GM13976 (cell line): Measurements from ENCODE around the gene GPR31.

ENCODE experiments used
- DNase-seq: peaks from one replicate; pipeline ENCODE4 v3.0.0; 2012; ENCODE audit warnings: low spot score
- CTCF ChIP-seq: IDR thresholded peaks from 2 replicates; pipeline ENCODE4 v1.5.1; 2012; ENCODE audit warnings: borderline replicate concordance, mild to moderate bottlenecking; ENCODE audit not compliant: insufficient read depth; ENCODE audit errors: extremely low read depth, missing control alignments, control extremely low read depth
- in situ Hi-C: fragments of 300-500 bp; cut with MboI; formaldehyde crosslinking; loops from one replicate; pipeline ENCODE4 v1.12.0; 2022; ENCODE audit warnings: low sequenced_read_pairs, mixed read lengths, inconsistent platforms; ENCODE audit not compliant: unreplicated experiment

Gene GPR31

GRCh38 chr6:167163476-167164011 is 5.8 kb upstream of the GPR31 start:
- TF ChIP-seq CTCF = no peak
- in situ Hi-C loops = no loop called here

GRCh38 chr6:167162591-167162990 is 4.8 kb upstream of the GPR31 start:
- in situ Hi-C loops = no loop called here
- TF ChIP-seq CTCF = no peak
- DNase-seq = no peak

More at GRCh38 chr6:167163476-167164011, 5.8 kb upstream of the GPR31 start:
- DNase-seq = no peak

- DNase-seq = no peak
- no peak for TF ChIP-seq CTCF
- in situ Hi-C loops = no loop called here
These were observed 4.2 kb upstream of the GPR31 start for GRCh38 chr6:167161851-167162467.

- no peak for DNase-seq
- no peak for TF ChIP-seq CTCF
- in situ Hi-C loops = loop anchor here (10.0 kb wide), 1 partner anchor 383 kb away; no protein-coding TSS in a partner anchor
These were observed 366 bp downstream of the GPR31 start for GRCh38 chr6:167157414-167157813.

GRCh38 chr6:167154895-167155294 is 2.9 kb downstream of the GPR31 start:
- no peak for DNase-seq
- no peak for TF ChIP-seq CTCF
- in situ Hi-C loops = loop anchor here (10.0 kb wide), 1 partner anchor 380 kb away; no protein-coding TSS in a partner anchor

GRCh38 chr6:167154291-167154690 is 3.5 kb downstream of the GPR31 start:
- in situ Hi-C loops = loop anchor here (10.0 kb wide), 1 partner anchor 379 kb away; no protein-coding TSS in a partner anchor
- DNase-seq = no peak
- no peak for TF ChIP-seq CTCF
